Parathyroid adenoma (tissue), 2 donors: ENCODE data around the gene BARHL1.

Source experiments
- H2AFZ ChIP-seq: fragments of 300-600 bp; sonication (generic); one replicate; pipeline ENCODE4 v1.7.0; 2017; ENCODE audit warnings: antibody characterized with exemption, mild to moderate bottlenecking
- H3K27ac ChIP-seq: fragments of 300-600 bp; sonication (generic); one replicate; pipeline ENCODE4 v1.7.0; 2017
- H3K27me3 ChIP-seq: fragments of 300-600 bp; sonication (generic); one replicate; pipeline ENCODE4 v1.7.0; 2017; ENCODE audit warnings: low read length; ENCODE audit not compliant: control insufficient read depth, insufficient read depth
- H3K36me3 ChIP-seq: fragments of 300-600 bp; sonication (generic); one replicate; pipeline ENCODE4 v1.7.0; 2017; ENCODE audit warnings: low read length; ENCODE audit not compliant: control insufficient read depth, insufficient read depth
- H3K4me1 ChIP-seq: fragments of 300-600 bp; sonication (generic); one replicate; pipeline ENCODE4 v1.7.0; 2017; ENCODE audit warnings: control low read depth
- H3K4me2 ChIP-seq: fragments of 300-600 bp; sonication (generic); one replicate; pipeline ENCODE4 v1.7.0; 2017; ENCODE audit warnings: low read length
- H3K4me3 ChIP-seq: fragments of 300-600 bp; sonication (generic); one replicate; pipeline ENCODE4 v1.7.0; 2017; ENCODE audit warnings: low read depth, low read length
- H3K79me2 ChIP-seq: fragments of 300-600 bp; sonication (generic); one replicate; pipeline ENCODE4 v1.7.0; 2017; ENCODE audit warnings: control low read depth
- H3K9ac ChIP-seq: fragments of 300-600 bp; sonication (generic); one replicate; pipeline ENCODE4 v1.7.0; 2017; ENCODE audit warnings: mild to moderate bottlenecking
- H3K9me3 ChIP-seq: fragments of 300-600 bp; sonication (generic); one replicate; pipeline ENCODE4 v1.7.0; 2017; ENCODE audit warnings: low read length; ENCODE audit not compliant: control insufficient read depth
- CTCF ChIP-seq: fragments of 300-600 bp; sonication (generic); IDR thresholded peaks from one replicate; pipeline ENCODE4 v1.7.0; 2017; ENCODE audit warnings: antibody characterized with exemption, mild to moderate bottlenecking
- donor health status: primary hyperparathyroidism.

Gene BARHL1

DNA sequence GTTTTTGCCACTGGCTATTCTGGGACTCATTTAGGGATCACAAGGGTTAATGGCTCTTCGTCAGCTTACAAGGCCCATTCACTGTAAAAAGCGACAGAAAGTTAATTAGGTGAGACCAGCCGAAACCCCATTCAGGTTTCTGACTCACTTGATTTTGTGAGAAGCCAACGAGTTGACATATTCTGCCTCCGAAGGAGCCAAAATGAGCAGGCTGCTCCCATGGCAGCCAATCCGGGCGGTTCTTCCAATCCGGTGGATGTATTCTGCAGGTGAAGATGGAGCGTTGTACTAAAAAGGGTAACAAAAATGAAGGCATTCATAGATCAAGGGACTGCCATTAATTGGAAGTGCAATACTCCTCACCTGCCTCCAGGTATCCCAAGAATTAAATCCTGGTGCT lies 47.7 kb downstream of the BARHL1 start:
- H3K79me2 ChIP-seq: no peaks in the 10 kb centered on the region
- no peaks in the 10 kb centered on the region for H3K36me3 ChIP-seq
- H3K27ac ChIP-seq: no peak overlapping the region
- no peak overlapping the region for H3K4me2 ChIP-seq
- no peaks in the 10 kb centered on the region for H3K27me3 ChIP-seq
- no peak overlapping the region for H3K4me3 ChIP-seq
- H3K9me3 ChIP-seq: no peaks in the 10 kb centered on the region
- H3K9ac ChIP-seq: no peak overlapping the region
- TF ChIP-seq CTCF: no peak
- H2AFZ ChIP-seq: no peak overlapping the region
- no peaks in the 10 kb centered on the region for H3K4me1 ChIP-seq

DNA sequence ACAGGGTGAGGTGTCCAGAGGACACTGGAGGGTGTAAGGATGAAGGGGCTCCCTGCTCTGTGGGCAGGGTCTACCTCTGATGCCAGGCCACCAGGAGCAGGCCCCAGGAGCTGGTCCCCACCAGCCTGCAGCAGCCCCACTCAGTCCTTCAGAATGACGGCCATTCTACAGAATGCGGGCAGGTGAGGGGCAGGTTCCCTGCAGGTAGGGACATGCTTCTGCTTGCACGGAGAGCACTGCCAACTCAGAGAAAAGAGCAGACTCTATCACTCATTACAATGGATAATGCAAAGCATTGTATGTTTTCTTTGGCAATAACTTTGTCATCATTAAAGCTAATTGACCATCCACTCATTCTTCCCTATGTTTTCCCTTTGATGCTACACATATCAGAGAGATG lies 48.4 kb downstream of the BARHL1 start:
- Histone ChIP-seq H3K9me3 (no peaks in the 10 kb centered on the region), H3K36me3 (no peaks in the 10 kb centered on the region), H3K9ac (no peak overlapping the region), H3K4me1 (no peaks in the 10 kb centered on the region), H3K27ac (no peak overlapping the region), H2AFZ (no peak overlapping the region), H3K79me2 (no peaks in the 10 kb centered on the region), H3K4me3 (no peak overlapping the region), H3K4me2 (no peak overlapping the region), H3K27me3 (no peaks in the 10 kb centered on the region)
- TF ChIP-seq CTCF: no peak

DNA sequence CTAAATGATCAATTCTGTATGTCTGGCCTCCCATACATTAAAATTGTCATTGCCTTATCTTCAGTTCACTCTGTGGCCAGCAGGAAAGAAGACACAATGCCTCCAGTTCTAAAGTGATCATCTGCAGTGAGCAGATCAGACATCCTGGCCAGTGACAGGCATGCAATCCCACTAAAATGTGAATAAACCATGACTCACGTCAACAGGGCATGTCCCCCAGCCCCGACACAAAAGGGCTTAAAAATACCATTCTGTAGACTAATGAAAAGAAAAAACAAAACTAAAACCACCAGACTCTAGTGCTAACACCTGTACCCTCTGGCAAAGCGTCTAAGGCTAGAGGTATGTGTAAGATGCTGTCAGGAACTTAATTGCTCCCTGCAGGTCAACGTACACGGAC lies 48.9 kb downstream of the BARHL1 start:
- no peak overlapping the region for H3K27ac ChIP-seq
- H3K9me3 ChIP-seq: no peaks in the 10 kb centered on the region
- no peaks in the 10 kb centered on the region for H3K27me3 ChIP-seq
- H3K4me3 ChIP-seq: no peak overlapping the region
- no peak overlapping the region for H3K9ac ChIP-seq
- H2AFZ ChIP-seq: no peak overlapping the region
- H3K4me1 ChIP-seq: no peaks in the 10 kb centered on the region
- no peaks in the 10 kb centered on the region for H3K36me3 ChIP-seq
- no peak overlapping the region for H3K4me2 ChIP-seq
- H3K79me2 ChIP-seq: no peaks in the 10 kb centered on the region
- no peak for TF ChIP-seq CTCF

- Histone ChIP-seq H3K27me3 (no peaks in the 10 kb centered on the region), H3K9me3 (no peaks in the 10 kb centered on the region), H3K4me2 (no peak overlapping the region), H3K36me3 (no peaks in the 10 kb centered on the region), H3K27ac (no peak overlapping the region), H3K4me3 (no peak overlapping the region), H3K79me2 (no peaks in the 10 kb centered on the region), H3K9ac (no peak overlapping the region), H2AFZ (no peak overlapping the region), H3K4me1 (no peaks in the 10 kb centered on the region)
- no peak for TF ChIP-seq CTCF
Measured at GRCh38 chr9:132631685-132632084, 49.3 kb downstream of the BARHL1 start.

DNA sequence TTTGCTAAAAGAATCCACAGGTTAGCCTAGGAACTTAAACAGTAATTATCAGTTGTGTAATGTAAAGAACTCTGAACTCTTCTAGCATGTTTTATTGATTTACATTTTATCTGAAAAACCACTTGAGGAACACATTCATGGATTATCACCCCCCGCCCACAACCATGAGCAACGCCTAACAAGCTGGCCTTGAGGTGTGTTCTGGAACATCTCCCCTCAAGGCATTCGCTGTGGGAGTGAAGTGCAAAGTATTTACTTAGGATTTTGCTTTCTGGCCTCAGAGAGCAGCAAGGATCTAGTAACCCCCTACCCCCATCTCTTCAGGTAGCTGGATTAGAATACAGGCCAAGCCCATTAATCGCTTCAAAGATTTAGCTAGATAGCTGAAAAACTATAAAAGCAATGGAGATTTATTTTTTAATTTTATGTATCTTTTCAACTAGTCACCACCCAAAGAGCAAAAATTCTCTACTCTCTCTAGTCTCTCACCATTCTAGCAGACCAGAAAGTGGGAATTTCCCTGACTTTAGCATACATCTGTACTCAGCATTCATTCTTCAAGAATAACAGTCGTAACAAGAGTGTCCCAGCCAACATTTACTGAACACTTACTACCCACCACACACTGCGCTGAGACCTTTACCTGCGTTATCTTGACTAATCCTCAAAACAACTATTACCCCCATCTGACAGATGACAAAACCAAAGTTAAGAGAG lies 50.2 kb downstream of the BARHL1 start:
- Histone ChIP-seq H3K9ac (no peak overlapping the region), H3K9me3 (no peaks in the 10 kb centered on the region), H3K36me3 (no peaks in the 10 kb centered on the region), H3K27ac (no peak overlapping the region), H2AFZ (no peak overlapping the region), H3K27me3 (no peaks in the 10 kb centered on the region), H3K79me2 (no peaks in the 10 kb centered on the region), H3K4me1 (no peaks in the 10 kb centered on the region), H3K4me2 (no peak overlapping the region), H3K4me3 (no peak overlapping the region)
- no peak for TF ChIP-seq CTCF
